GM10847 (cell line): Measurements from ENCODE around the gene COL5A1.

Source experiments
- POLR2A ChIP-seq: IDR thresholded peaks from 2 replicates; pipeline ENCODE4 v1.6.1; 2011; ENCODE audit not compliant: insufficient read length; ENCODE audit errors: extremely low read depth

COL5A1 gene

DNA sequence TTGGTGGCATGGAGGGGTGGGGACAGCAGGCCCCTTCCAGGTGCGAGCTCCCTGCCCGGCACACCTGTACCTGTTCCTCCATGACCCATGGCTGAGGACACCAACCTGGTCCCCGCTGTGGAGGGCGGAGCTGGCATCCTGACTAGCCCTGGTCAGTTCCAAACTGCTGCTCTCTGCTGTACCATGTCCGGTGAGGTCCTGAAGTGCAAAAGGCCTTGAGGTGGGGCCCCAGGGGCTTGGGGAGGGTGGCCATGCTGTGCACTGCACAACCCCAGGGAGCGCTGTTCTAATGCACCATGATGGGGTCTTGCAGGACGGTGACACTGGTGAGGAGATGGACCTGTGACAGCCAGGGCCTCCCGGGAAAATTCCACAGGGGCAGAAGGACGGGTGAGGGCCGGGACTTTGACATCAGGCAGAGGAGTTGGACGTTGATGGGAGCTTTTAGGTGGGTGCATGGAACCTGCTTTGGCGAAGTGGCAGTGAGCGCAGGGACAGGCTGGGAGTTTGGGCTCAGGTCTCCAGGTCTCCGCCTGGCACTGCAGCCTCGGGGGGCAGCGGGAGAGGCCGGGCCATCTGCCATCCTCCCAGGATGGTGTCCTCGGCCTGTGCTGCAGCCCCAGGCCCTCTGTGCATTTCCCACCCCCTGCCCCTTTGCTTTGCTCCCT lies 38.9 kb downstream of the COL5A1 start:
- no peak for TF ChIP-seq POLR2A

- TF ChIP-seq POLR2A, result no peak
Measured at GRCh38 chr9:134681061-134681661, 39.6 kb downstream of the COL5A1 start.

DNA sequence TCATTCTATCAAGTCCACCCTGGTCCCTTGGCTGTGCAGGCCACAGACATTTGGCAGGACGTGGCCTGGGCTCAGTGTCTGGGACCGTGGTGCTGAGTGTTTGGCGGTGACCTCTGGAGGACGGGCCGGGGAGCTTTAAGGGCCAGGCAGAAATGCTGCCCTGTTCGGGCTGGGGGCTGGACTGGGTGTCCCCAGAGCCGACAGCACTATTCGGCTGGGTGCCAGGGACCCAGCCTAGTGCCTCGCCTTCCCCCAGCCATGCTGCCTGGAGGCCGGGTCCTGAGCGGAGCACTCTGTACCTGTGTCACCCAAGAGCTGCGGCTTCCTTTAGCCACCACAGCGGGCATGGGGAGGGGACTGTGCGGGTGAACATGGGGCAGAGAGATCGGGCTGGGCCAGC lies 40.4 kb downstream of the COL5A1 start:
- TF ChIP-seq POLR2A, result no peak

- TF ChIP-seq POLR2A, result no peak
Measured at GRCh38 chr9:134682651-134683364, 41.2 kb downstream of the COL5A1 start.

- no peak for TF ChIP-seq POLR2A
Measured at GRCh38 chr9:134683714-134684374, 42.2 kb downstream of the COL5A1 start.

DNA sequence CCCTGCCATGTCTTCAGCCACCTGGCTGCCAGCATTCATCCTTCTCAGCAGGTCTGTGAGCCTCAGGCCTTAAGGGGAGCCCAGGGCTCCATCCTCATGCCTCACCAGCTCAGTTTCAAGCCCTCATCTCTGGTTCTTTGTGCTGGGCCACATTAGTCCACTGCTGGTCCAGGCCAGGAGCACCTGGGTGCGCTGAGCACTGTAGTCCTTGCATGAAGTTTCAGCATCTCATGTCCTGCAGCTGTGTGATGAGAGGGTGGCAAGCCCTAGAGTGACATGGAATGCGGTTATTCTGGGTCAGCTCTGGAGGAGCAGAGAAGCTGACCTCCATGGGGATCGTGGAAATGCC lies 42.7 kb downstream of the COL5A1 start:
- no peak for TF ChIP-seq POLR2A

GRCh38 chr9:134685784-134686183 lies 44.2 kb downstream of the COL5A1 start:
- TF ChIP-seq POLR2A, result no peak

DNA sequence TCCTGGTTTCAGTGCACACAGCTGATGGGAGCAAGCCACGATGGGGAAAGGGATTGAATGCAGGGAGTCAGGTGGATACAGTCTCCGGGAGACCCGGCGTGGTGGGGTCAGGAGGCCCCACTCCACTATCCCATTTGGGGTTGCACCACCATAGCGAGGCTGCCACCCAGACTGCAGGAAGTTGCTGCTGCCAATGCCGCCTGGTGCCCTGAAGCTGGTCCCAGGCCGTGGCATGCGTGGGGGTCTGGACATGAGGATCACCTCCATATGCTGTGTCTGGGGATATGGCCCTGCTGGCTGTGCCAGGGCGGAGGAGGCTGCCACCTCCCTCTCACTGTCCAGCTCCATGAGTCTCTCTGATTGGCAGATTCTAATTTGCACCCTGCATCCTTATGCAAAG lies 45.3 kb downstream of the COL5A1 start:
- TF ChIP-seq POLR2A, result no peak

- no peak for TF ChIP-seq POLR2A
Measured at GRCh38 chr9:134687556-134687955, 46.0 kb downstream of the COL5A1 start.

DNA sequence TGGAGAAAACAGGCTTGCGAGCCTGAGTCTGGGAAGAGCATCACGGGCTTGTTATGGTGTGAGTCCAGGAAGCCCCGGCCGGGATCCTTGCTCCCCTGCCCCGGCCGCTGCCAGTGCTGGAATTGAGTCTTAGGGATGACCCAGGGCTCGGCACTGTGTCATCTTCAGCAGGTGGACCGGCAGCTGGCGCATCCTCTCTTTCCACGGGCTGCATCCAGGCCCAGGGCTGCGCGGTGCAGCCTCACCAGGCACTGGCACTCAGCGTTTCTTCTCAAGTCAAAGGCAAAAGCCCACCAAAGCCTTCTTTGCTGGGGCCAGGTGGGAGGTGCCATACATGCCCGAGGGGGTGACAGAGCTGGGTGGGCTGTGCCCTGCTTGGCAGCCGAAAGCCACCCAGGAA lies 46.6 kb downstream of the COL5A1 start:
- TF ChIP-seq POLR2A, result no peak

- no peak for TF ChIP-seq POLR2A
Measured at GRCh38 chr9:134688661-134689320, 47.2 kb downstream of the COL5A1 start.

- no peak for TF ChIP-seq POLR2A
Measured at GRCh38 chr9:134689321-134690181, 47.9 kb downstream of the COL5A1 start.

- no peak for TF ChIP-seq POLR2A
Measured at GRCh38 chr9:134690301-134690751, 48.7 kb downstream of the COL5A1 start.

DNA sequence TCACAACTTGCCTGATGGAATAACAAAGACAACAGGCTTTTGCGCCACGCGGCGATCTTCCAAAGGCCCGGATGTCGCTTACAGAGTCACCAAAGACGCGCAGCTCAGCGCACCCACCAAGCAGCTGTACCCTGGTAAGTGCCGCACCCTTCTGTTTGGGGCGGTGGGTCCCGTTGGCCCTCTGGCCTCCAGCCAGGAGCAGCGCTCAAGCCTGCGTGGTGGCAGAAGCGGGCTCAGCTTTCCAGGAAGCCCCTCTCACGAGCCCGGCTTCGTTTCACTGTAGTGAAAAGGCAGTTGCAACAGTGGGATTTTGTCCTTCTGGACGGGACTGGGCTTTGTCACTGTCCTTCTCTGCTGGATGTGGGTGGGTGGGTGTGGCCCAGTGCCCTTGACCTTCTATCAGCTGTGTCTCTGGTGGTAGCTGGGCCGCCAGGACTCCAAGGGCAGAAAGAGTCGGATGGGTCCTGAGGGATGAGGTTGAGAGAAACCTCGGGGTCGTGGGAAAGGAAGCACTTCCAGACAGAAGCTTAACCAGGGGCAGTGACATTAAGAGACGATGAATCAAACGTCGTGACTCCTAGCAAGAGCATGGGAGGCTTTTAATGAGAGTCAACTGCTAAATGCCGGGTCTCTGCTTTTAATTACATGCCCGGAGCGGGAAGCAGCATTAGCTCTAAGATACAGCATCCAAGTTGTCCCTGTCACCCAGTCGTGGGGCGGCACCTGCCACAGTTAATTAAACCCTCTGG lies 49.5 kb downstream of the COL5A1 start:
- TF ChIP-seq POLR2A, result no peak
